GM23248 (cell line): Measurements from ENCODE around the gene TJP2.

Experiments used
- EZH2 ChIP-seq: fragments of 200-600 bp; sonication (generic); IDR thresholded peaks from 2 replicates; pipeline ENCODE4 v1.6.1; 2018; ENCODE audit warnings: antibody characterized with exemption, mild to moderate bottlenecking; ENCODE audit not compliant: insufficient read depth, poor library complexity, severe bottlenecking
- EZH2phosphoT487 ChIP-seq: fragments of 200-600 bp; sonication (generic); IDR thresholded peaks from 2 replicates; pipeline ENCODE4 v1.6.1; 2018; ENCODE audit warnings: antibody characterized with exemption, moderate library complexity, mild to moderate bottlenecking, low read depth; ENCODE audit not compliant: insufficient read depth

GRCh38 chr9:69255591-69255990 is 81.5 kb downstream of the TJP2 start:
- TF ChIP-seq EZH2phosphoT487 = no peak
- no peak for TF ChIP-seq EZH2
